Stimulated activated CD4-positive, alpha-beta T cell treated with anti-CD3 and anti-CD28 coated beads, Interleukin-4, amount 100 ng/mL, for 4 hours (primary cell): ENCODE data around the gene GLG1.
"Not testable (repeated sequence)": the region's sequence is repeated elsewhere in the genome, so short reads cannot be mapped to it uniquely, and the experiment has no call there.

Experiments
- DNase-seq, 2 experiments: peaks; one replicate each; pipeline ENCODE4 v3.0.0-alpha.2; 2020

Gene GLG1

GRCh38 chr16:74606521-74607309 is at the start of gene GLG1:
Gene GLG1 (minus strand): TSS chr16:74607114. CDS start chr16:74607094, 20 bp downstream.
- DNase-seq, result peak; percentile 86 to 92

- no peak for DNase-seq
Observed at GRCh38 chr16:74654536-74655050, 47.7 kb upstream of the GLG1 start.

GRCh38 chr16:74652883-74653282 is 46.0 kb upstream of the GLG1 start:
- not testable (repeated sequence) for DNase-seq

GRCh38 chr16:74652249-74652648 is 45.3 kb upstream of the GLG1 start:
- DNase-seq, result no peak

GRCh38 chr16:74651841-74652240 is 44.9 kb upstream of the GLG1 start:
- DNase-seq, result no peak

- DNase-seq, result no peak
Observed at GRCh38 chr16:74650966-74651567, 44.2 kb upstream of the GLG1 start.

- no peak for DNase-seq
Observed at GRCh38 chr16:74649839-74650504, 43.1 kb upstream of the GLG1 start.

GRCh38 chr16:74641969-74642368 is 35.1 kb upstream of the GLG1 start:
- DNase-seq, result no peak

GRCh38 chr16:74637742-74638453 is 31.0 kb upstream of the GLG1 start:
- DNase-seq, result no peak

- no peak for DNase-seq
Observed at GRCh38 chr16:74635303-74635702, 28.4 kb upstream of the GLG1 start.

- DNase-seq, result no peak
Observed at GRCh38 chr16:74633686-74634085, 26.8 kb upstream of the GLG1 start.

- DNase-seq, result no peak
Observed at GRCh38 chr16:74627506-74628220, 20.7 kb upstream of the GLG1 start.

GRCh38 chr16:74626741-74627416 is 20.0 kb upstream of the GLG1 start:
- no peak for DNase-seq

GRCh38 chr16:74625500-74626350 is 18.8 kb upstream of the GLG1 start:
- no peak for DNase-seq

- no peak for DNase-seq
Observed at GRCh38 chr16:74623839-74624235, 16.9 kb upstream of the GLG1 start.

- DNase-seq, result no peak
Observed at GRCh38 chr16:74623214-74623838, 16.4 kb upstream of the GLG1 start.

GRCh38 chr16:74622005-74622404 is 15.1 kb upstream of the GLG1 start:
- no peak for DNase-seq

- no peak for DNase-seq
Observed at GRCh38 chr16:74617206-74617788, 10.4 kb upstream of the GLG1 start.

GRCh38 chr16:74611721-74612120 is 4.8 kb upstream of the GLG1 start:
- no peak for DNase-seq

- DNase-seq, result peak in 1 of 2 experiments; percentile 24
Observed at GRCh38 chr16:74608944-74609343, 2.0 kb upstream of the GLG1 start.
